Kidney capillary endothelial cell (primary cell): Measurements from ENCODE around the gene RAB36.

Experiments
- DNase-seq: peaks from one replicate; pipeline ENCODE4 v3.0.0-alpha.2; 2018; ENCODE audit warnings: low spot score

The RAB36 gene

GRCh38 chr22:23182309-23183060, 37.2 kb downstream of the RAB36 start:
- DNase-seq = no peak

- peak; percentile 49 for DNase-seq
Measured at GRCh38 chr22:23183061-23183698, 37.9 kb downstream of the RAB36 start.

DNA sequence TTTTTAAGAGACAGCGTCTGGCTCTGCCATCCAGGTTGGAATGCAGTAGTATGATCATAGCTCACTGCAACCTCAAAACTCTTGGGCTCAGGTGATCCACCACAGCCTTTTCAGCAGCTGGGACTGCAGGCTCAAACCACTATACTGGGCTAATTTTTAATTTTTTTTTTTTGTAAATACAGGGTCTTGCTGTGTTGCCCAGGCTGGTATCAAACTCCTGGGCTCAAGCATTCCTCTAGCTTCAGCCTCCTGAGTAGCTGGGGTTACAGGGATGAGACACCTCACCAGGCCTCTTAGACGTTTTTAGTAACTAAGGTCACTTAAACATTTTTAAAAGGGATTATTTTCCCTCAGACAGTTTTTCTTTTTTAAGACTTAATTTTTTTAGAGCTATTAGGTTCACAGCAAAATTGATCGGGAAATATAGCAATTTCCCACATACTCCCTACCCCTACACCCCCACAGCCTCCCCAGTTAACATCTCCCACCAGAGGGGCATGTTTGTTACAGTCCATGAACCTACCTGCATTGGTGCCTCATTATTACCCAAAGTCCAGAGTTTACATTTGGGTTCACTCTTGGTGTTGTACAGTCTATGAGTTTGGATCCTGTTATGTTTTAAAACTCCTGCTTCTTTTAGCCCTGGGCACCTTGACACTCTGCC, 39.0 kb downstream of the RAB36 start:
- DNase-seq = no peak

GRCh38 chr22:23184764-23185113, 39.5 kb downstream of the RAB36 start:
- no peak for DNase-seq

- DNase-seq = no peak
Measured at GRCh38 chr22:23187211-23187610, 41.9 kb downstream of the RAB36 start.

- no peak for DNase-seq
Measured at GRCh38 chr22:23187871-23188700, 42.8 kb downstream of the RAB36 start.

DNA sequence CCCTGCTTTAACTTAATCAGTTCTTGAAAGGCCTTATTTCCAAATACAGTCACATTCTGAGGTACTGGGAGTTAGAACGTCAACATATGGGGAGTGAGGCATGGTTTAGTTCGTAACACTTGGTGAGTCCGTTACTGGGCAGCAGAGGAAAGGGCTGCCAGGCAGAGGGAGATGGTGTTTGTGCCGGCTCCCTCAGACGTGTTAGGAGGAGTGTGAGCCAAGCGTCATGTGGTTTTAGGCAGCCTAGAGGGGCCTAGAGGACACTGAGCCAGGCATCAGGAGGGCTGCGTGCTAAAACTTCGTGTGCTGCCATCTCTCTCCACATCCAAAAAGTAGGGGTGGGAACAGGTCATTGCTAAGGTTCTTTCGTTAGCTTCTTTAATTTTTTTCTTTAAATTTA, 45.2 kb downstream of the RAB36 start:
- DNase-seq = no peak

- DNase-seq = no peak
Measured at GRCh38 chr22:23192133-23192532, 46.9 kb downstream of the RAB36 start.

GRCh38 chr22:23192558-23192957, 47.3 kb downstream of the RAB36 start:
- DNase-seq = no peak

GRCh38 chr22:23193196-23193827, 48.0 kb downstream of the RAB36 start:
- DNase-seq = no peak

DNA sequence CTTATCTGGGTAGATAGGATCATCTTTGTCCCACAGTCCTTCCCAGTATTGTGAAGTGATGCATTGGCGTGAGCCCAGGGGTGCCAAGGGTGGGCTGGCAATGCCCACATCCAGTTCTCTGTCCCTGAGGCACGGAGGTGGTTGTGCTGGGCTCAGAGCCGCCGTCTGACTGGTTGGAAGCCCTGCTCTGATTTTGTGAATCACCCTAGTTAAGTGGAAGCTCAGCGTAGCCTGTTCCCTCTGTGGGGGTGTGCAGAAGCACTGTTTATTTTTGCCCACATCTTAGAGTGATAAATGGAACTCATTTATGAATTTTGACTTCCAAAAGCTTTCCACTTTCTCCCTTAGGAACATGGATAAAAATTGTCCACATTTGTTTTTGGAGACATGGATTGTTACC, 48.6 kb downstream of the RAB36 start:
- no peak for DNase-seq

- no peak for DNase-seq
Measured at GRCh38 chr22:23196165-23196564, 50.9 kb downstream of the RAB36 start.

DNA sequence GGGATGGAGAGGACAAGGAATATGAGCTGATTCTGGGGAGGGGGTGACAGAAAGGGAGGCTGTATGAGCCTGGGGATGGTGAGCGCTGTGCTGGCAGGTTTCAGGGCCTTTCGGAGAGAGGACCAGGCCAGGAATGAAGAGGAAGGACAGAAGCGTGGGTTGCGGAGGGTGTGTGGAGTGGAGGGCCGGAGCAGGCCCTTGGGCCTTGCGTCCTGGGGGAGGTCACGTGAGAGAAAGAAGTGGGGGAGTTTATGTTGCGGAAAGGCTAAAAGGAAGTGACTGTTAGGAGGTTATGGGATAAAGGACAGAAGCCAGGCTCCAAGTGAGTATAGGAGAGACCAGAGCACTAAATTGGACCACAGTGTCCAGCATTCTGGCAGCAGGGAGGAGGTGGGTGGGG, 52.6 kb downstream of the RAB36 start:
- DNase-seq = no peak

DNA sequence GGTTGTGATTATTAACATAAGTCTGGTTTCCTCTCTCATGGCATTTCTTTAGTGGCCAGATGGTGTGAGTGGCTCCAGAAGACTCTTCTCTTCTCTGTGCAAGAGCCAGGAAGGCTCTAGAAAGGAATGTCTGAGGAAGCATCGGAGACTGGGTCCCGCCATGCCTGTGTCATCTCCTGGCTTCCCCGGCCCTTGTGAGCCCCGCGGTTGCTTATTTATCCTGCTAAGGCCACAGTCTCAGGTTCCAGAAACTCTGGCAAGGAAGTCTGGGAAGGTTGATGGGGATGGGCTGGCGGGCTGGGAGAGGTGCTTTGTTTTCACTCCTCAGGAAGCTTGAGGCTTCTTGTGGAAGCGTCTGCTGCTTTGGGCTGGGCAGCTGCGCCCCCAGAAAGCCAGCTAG, 53.9 kb downstream of the RAB36 start:
- no peak for DNase-seq

DNA sequence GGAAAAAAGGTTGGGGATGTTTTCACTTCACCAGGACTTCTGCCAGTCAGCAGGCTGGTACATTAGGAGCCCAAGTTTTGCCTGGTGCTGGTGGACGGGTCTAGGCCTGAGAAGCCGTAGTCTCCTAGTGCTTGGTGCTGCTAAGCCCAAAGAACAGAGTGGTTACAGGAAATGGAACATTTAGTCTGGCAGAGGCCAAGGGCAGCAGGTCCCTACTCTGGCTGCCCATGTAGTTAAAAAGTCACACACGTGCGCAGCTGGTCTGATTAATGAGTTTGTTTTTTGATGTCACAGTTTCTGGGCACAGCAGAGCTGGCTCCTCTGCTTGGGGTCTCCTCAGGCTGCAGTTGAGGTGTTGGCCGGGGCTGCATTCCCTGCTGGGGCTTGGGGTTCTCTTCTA, 55.6 kb downstream of the RAB36 start:
- no peak for DNase-seq

- no peak for DNase-seq
Measured at GRCh38 chr22:23202812-23203451, 57.7 kb downstream of the RAB36 start.

- DNase-seq = no peak
Measured at GRCh38 chr22:23203452-23204124, 58.3 kb downstream of the RAB36 start.

DNA sequence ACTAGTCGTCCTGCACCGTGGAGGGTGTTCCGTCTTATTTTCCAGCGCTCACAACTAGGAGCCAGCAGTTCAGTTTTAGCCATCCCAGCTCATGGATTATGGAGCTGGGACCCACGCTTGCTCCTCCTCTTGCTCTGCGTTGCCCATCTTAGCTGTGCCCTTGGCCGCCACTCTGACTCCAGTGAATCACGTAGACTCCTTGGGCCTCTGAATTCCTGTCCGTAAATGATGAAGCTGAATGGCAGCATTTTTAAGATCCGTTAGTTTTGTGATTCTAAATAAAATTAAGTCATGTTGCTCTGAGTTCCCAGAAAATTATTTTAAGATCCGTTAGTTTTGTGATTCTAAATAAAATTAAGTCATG, 58.8 kb downstream of the RAB36 start:
- DNase-seq = no peak

- no peak for DNase-seq
Measured at GRCh38 chr22:23204541-23205157, 59.4 kb downstream of the RAB36 start.

- no peak for DNase-seq
Measured at GRCh38 chr22:23205339-23206049, 60.2 kb downstream of the RAB36 start.
